ENCODE results near the gene BTG1. TPM values are rescaled to one million over a fixed set of nuclear protein-coding genes. Genes with fewer than 3 reads are reported as not detected.

The BTG1 gene
- total RNA-seq, 1 donor from 2014 or later, result 72.2 TPM

DNA sequence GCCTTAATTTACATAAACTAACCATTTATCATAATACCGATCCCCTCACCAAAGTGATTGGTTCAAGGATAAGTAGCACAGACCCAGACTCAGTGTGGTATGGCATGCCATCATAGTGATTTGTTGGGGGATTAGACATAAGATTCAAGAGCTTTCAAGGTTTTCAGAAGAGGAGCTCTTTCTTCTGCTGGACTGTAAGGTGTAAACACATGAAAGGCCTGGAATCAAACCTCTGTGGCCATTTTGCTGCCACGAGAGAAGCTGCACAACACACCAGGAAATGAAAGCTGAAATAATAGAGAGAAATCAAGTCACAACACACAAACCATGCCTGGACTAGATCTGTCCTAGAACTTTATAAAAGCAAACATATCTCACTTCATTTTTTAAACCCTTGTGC, 30.8 kb downstream of the BTG1 start:
- no peak for DNase-seq
- H3K27me3 Mint-ChIP-seq (ENCODE audit: unreplicated experiment), result no peaks in the 10 kb centered on the region
- H3K4me3 Mint-ChIP-seq (ENCODE audit: unreplicated experiment), result no peak overlapping the region
- no peaks in the 10 kb centered on the region for H3K36me3 Mint-ChIP-seq (ENCODE audit: unreplicated experiment)
- TF ChIP-seq, protein P1, sequence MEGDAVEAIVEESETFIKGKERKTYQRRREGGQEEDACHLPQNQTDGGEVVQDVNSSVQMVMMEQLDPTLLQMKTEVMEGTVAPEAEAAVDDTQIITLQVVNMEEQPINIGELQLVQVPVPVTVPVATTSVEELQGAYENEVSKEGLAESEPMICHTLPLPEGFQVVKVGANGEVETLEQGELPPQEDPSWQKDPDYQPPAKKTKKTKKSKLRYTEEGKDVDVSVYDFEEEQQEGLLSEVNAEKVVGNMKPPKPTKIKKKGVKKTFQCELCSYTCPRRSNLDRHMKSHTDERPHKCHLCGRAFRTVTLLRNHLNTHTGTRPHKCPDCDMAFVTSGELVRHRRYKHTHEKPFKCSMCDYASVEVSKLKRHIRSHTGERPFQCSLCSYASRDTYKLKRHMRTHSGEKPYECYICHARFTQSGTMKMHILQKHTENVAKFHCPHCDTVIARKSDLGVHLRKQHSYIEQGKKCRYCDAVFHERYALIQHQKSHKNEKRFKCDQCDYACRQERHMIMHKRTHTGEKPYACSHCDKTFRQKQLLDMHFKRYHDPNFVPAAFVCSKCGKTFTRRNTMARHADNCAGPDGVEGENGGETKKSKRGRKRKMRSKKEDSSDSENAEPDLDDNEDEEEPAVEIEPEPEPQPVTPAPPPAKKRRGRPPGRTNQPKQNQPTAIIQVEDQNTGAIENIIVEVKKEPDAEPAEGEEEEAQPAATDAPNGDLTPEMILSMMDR (IDR thresholded peaks at IDR 0.05; ENCODE audit: partially characterized antibody, unreplicated experiment), result no peak
- H3K4me1 Mint-ChIP-seq (ENCODE audit: low read depth, unreplicated experiment), result peaks cover 6% of the 10 kb centered on the region
- peaks cover 4% of the 10 kb centered on the region for H3K9me3 Mint-ChIP-seq (ENCODE audit: unreplicated experiment)
- no peak overlapping the region for H3K27ac Mint-ChIP-seq (ENCODE audit: unreplicated experiment)

DNA sequence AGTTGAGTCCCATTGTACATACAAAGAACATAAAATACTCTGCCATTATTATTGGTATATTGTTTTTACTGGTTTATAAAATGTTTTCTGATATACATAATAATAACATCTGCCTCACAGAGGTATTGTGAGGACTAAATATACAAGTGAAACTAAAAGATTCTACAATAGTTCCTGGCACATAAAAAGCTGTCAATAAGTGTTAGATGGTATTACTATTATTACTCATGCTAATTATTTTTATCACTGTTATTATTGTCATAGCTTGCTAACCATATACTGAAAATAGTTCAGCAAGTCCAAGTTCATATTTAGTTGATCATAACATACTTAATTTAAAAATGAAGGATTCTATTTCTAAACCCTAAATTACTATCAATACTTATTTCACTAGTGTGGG, 34.4 kb downstream of the BTG1 start:
- TF ChIP-seq, protein P1 (IDR thresholded peaks at IDR 0.05; ENCODE audit: partially characterized antibody, unreplicated experiment), result no peak
- peaks cover 7% of the 10 kb centered on the region for H3K9me3 Mint-ChIP-seq (ENCODE audit: unreplicated experiment)
- no peak for DNase-seq
- no peaks in the 10 kb centered on the region for H3K36me3 Mint-ChIP-seq (ENCODE audit: unreplicated experiment)
- H3K4me3 Mint-ChIP-seq (ENCODE audit: unreplicated experiment), result no peak overlapping the region
- H3K27me3 Mint-ChIP-seq (ENCODE audit: unreplicated experiment), result no peaks in the 10 kb centered on the region
- H3K4me1 Mint-ChIP-seq (ENCODE audit: low read depth, unreplicated experiment), result peaks cover 33% of the 10 kb centered on the region
- no peak overlapping the region for H3K27ac Mint-ChIP-seq (ENCODE audit: unreplicated experiment)

DNA sequence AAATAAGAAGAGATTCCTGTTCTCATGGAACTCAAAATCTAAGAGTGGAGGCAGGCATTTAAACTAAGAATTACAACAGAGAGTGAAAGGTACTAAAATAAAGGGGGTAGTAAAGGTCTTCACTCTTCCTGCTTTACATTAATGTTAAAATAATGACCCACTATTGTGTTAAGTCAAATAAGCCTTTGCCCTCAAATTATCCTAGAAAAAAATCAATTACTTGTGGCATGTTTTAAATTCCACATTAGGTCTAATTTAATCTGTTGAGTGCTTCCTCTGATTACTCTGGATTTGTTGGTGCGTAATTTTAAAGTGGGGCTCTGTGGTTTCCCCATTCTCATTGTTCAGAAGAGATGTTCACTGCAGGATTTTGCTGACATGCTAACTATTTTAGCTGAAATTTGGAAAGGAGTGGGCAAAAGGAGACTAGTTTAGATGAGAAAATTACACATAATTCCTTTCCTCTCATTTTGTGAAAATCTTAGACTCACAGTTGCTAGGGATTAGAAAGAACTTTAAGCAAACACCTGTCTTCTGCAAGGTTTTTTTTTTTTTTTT, 35.5 kb downstream of the BTG1 start:
- DNase-seq, result no peak
- Mint-ChIP-seq H3K36me3 (ENCODE audit: unreplicated experiment) (no peaks in the 10 kb centered on the region), H3K27me3 (ENCODE audit: unreplicated experiment) (no peaks in the 10 kb centered on the region), H3K4me1 (ENCODE audit: low read depth, unreplicated experiment) (peaks cover 33% of the 10 kb centered on the region), H3K27ac (ENCODE audit: unreplicated experiment) (no peak overlapping the region), H3K4me3 (ENCODE audit: unreplicated experiment) (no peak overlapping the region), H3K9me3 (ENCODE audit: unreplicated experiment) (peaks cover 7% of the 10 kb centered on the region)
- TF ChIP-seq, protein P1 (IDR thresholded peaks at IDR 0.05; ENCODE audit: partially characterized antibody, unreplicated experiment), result no peak

DNA sequence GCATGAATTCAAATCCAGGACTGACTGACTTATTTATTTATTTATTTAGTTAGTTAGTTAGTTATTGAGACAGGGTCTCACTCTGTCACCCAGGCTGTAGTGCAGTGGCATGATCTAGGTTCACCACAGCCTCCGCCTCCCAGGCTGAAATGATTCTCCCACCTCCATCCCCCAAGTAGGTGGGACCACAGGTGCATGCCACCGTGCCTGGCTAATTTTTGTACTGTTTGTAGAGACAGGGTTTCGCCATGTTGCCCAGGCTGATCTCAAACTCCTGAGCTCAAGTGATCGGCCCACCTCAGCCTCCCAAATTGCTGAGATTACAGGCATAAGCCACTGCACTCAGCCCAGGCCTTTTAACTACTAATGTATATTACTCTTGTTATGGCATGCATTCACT, 36.0 kb downstream of the BTG1 start:
- DNase-seq, result no peak
- TF ChIP-seq, protein P1 (IDR thresholded peaks at IDR 0.05; ENCODE audit: partially characterized antibody, unreplicated experiment), result no peak
- H3K36me3 Mint-ChIP-seq (ENCODE audit: unreplicated experiment), result no peaks in the 10 kb centered on the region
- no peak overlapping the region for H3K4me3 Mint-ChIP-seq (ENCODE audit: unreplicated experiment)
- peaks cover 33% of the 10 kb centered on the region for H3K4me1 Mint-ChIP-seq (ENCODE audit: low read depth, unreplicated experiment)
- no peaks in the 10 kb centered on the region for H3K27me3 Mint-ChIP-seq (ENCODE audit: unreplicated experiment)
- H3K27ac Mint-ChIP-seq (ENCODE audit: unreplicated experiment), result no peak overlapping the region
- peaks cover 7% of the 10 kb centered on the region for H3K9me3 Mint-ChIP-seq (ENCODE audit: unreplicated experiment)

DNA sequence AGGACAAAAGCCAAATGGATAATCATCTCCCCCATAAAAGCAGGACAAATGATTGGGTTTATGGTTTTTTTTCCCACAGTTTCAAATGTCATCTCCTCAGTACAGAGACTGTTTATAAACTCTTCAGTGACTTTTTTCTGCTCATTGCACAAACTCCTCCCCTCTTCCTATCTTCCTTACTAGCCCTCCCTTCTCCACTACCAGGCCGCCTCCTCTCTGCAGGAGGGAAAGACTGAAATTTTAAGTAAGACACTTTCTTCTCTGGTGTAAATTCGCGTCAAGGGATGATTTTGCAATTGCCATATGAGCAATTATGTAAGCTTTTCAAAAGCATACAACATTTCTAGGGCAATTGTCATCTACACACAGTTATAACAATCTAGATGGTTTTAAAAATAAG, 37.0 kb downstream of the BTG1 start:
- Mint-ChIP-seq H3K4me1 (ENCODE audit: low read depth, unreplicated experiment) (peaks cover 33% of the 10 kb centered on the region), H3K27me3 (ENCODE audit: unreplicated experiment) (no peaks in the 10 kb centered on the region), H3K4me3 (ENCODE audit: unreplicated experiment) (peak overlapping the region; percentile 31), H3K27ac (ENCODE audit: unreplicated experiment) (peak overlapping the region; percentile 0), H3K36me3 (ENCODE audit: unreplicated experiment) (no peaks in the 10 kb centered on the region), H3K9me3 (ENCODE audit: unreplicated experiment) (peaks cover 7% of the 10 kb centered on the region)
- TF ChIP-seq, protein P1 (IDR thresholded peaks at IDR 0.05; ENCODE audit: partially characterized antibody, unreplicated experiment), result no peak
- DNase-seq, result no peak

Data from glutamatergic neuron (in vitro differentiated cells).